HuH-7.5 (cell line): Measurements from ENCODE around the gene ANKHD1.
A peak's percentile ranks its signal among the peaks of the same experiment; 100 is the strongest.
"Not testable (repeated sequence)": the region's sequence is repeated elsewhere in the genome, so short reads cannot be mapped to it uniquely, and the experiment has no call there.

Experiments
- DNase-seq: peaks from one replicate; pipeline ENCODE4 v3.0.0; 2011; ENCODE audit warnings: low spot score

The ANKHD1 gene

DNA sequence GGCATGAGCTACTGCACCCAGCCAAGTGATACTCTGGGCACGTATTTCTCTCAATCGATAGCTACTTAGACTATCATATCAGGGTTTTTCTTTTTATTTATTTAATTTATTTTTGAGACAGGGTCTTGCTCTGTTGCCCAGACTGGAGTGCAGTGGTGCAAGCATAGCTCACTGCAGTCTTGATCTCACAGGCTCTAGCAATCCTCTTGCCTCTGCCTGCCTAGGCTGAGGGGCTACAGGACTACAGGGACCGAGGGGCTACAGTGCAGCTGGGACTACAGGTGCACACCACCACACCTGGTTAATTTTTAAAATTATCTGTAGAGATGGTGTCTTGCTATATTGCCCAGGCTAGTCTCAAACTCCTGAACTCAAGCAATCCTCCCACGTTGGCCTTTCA is 20.3 kb upstream of the ANKHD1 start:
- DNase-seq: no peak

DNA sequence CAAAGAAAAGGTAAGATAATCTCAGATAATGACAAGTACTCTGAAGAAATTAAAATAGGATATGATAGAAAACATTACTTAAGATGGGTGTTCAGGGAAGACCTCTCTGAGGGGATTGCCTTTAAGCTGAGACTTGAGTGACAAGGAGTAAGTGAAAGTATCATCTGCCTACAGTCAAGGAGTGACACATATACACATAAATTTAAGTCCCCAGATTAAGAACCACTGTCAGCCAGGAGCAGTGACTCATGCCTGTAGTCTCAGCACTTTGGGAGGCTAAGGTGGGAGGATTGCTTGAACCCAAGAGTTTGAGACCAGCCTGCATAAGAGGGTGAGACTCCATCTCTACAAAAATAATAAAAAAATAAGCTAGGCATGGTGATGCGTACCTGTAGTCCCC is 19.7 kb upstream of the ANKHD1 start:
- no peak for DNase-seq

DNA sequence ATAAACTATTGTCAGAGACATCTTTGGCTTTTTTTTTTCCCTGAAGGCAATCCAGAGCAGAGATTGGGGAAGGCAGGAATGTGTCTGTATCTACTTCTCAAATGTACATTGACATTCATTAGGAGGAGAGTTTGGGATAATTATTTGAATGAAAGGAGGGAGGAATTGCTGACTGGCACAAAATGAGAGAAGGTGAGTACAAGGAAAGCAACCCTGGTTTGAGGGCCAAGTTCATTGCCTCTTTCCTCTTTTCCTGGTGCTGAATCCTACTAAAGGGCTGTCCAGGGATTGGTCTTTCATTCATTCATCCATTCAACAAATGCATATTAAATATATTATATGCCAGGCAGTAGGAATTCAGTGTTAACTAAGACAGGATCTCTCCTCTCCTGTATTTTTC is 18.8 kb upstream of the ANKHD1 start:
- DNase-seq: no peak

DNA sequence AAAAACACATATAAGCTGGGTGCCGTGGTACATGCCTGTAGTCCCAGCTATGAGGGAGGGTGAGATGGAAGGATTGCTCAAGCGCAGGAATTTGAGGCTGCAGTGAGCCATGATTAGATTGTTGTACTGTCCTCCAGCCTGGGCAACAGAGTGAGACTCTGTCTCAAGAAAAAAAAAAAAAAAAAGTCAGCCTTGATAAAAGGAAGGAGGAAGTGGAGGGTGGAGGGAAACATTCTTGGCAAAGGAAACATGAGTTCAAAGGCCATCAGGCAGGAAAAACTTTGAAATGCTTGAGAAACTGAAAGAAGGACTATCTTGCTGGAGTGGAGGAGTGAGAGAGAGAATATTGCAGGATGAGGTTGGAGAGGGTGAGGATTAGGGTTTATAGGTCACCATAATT is 18.3 kb upstream of the ANKHD1 start:
- DNase-seq: no peak

DNA sequence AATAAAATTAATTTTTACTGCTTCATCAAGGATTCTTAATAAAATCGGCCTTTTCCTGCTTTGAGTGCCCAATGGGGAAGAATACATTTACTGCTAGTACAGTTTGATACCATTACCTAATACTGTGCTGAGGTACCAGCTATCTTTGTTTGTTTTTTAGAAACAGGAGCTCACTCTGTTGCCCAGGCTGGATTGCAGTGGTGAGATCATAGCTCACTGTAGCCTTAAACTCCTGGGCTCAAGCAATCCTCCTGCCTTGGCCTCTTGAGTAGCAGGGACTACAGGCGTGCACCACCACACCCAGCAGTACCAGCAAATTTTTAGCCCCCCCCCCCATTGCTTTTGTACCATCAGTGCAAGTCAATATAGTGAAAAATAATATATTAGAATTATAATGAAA is 13.6 kb upstream of the ANKHD1 start:
- no peak for DNase-seq

DNA sequence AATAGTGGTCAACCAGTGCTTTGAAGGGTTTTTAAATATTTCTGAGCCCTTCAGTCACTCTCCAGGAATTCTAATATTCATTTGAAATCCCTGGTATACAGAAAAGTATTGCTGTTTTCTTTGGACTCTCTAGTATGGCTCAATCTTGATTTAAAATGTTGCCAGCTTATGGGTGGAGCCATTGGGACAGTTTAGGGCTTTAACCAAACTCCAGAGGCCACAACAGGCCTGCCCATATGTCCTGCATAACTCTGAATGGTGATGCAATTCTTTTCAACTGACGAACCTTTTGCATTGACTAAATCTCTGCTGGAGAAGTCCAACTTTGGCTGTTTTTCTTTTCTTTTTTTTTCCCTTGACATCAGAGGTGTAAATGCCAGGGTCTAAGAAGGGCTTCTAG is 10.3 kb upstream of the ANKHD1 start:
- DNase-seq: no peak

DNA sequence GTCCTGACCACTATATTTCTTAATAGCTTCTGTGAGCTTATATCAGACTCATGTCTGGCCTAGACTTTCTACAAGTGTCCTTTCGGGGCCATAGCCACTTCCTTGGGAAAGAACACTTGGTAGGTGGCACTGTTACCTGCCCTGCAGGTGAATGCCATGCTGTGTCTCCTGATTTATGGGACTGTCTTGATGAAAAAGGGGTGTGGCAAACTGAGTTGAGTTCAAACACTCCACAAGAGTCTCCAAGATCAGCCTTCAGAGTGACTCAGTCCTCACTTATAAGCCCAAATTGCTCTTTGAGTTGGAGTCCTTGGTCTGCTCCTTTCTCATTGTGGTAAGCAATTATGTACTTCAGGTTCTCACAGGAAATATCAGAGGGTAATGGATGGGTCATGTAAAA is 9.9 kb upstream of the ANKHD1 start:
- no peak for DNase-seq

DNA sequence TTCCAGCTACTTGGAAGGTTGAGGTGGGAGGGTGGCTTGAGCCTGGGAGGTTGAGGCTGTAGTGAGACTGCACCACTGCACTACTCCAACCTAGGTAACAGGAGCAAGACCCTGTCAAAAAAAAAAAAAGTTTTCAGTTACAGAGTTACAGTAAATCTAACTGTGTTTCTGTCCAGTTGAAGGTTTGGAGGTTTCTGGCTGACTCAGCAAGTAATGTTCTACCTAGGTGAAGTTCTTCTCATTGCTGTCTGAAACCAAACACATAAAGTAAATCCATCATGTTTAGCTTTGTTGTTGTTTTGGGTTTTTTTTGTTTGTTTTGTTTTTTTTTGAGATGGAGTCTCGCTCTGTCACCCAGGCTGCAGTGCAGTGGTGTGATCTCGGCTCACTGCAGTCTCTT is 7.9 kb upstream of the ANKHD1 start:
- no peak for DNase-seq

DNA sequence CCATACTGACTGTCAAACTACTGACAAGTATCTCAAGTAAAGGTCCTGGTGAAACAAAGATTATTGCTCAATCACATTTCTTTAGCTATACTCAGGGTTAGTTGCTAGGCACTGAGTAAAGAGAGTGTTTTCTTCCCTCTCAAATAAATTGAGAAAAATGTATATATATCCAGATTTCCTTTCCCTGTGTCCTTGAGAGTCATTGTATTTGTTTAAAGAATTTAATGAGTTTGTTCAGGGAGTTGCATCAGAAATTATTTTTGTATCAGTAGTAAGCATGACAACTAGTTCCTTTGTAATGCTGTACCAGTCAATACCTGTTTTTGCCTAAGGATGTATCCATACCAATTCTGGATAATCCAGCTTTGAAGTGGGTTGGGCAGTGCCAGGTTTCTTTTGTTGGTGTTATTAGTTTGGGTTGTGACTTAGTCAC is 3.2 kb upstream of the ANKHD1 start:
- no peak for DNase-seq

DNA sequence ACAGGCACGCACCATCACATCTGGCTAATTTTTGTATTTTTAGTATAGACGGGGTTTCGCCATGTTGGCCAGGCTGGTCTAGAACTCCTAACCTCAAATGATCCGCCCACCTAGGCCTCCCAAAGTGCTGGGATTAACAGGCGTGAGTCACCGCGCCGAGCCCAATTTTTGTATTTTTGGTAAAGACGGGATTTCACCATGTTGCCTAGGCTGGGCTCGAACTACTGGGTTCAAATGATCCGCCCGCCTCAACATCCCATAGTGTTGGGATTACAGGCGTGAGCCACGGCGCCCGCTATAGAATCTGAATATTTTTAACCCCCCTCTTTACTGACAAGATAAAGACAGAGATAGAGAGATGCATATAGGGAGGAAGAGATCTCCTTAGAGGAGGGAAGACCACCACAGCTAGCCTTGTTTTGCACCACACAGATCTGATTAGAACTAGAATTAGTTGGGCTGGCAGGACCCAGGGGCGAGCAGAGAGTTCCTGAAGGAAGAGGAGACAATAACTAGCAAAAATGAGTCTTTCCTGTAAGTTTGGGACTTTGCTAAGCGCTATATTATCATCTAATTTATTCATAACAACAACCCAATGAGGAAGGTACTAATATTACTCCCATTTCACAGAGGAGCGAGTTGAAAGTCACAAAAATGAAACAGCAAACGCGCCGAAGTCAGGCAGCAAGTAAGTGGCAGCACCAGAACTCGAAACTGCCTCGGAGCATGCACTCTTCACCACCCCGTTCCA is 1.5 kb upstream of the ANKHD1 start:
- DNase-seq: no peak

DNA sequence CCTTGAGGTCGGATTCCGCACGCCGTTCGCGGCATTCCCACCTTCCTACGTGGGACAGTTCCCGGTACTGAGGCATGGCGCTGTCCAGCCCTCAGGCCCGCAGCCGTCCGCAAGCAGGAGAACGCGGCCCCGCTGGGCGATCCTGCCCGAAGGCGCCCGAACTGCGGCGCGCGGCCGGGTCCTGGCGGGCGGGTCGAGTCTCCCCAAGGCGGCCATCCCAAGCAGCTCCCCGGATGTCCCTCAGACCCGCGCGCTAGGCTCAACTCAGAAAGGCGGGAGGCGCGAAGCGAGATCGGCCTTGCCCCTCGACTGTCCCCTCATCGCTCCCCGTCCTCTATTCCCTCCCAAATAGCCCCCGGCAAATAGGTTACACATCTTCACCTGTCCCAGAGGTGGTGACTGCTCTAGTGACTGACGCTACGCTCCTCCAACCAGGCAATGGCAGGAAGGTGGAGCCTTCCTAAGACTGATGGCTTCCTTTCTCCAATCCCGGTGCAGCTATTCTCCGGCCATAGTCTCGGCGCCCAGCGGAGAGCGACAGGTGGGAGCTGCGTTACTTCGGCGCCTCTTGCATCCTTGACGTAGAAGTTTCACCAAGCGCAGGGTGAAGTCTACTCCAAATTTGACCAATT is 787 bp upstream of the ANKHD1 start:
- DNase-seq: peak; percentile 85

DNA sequence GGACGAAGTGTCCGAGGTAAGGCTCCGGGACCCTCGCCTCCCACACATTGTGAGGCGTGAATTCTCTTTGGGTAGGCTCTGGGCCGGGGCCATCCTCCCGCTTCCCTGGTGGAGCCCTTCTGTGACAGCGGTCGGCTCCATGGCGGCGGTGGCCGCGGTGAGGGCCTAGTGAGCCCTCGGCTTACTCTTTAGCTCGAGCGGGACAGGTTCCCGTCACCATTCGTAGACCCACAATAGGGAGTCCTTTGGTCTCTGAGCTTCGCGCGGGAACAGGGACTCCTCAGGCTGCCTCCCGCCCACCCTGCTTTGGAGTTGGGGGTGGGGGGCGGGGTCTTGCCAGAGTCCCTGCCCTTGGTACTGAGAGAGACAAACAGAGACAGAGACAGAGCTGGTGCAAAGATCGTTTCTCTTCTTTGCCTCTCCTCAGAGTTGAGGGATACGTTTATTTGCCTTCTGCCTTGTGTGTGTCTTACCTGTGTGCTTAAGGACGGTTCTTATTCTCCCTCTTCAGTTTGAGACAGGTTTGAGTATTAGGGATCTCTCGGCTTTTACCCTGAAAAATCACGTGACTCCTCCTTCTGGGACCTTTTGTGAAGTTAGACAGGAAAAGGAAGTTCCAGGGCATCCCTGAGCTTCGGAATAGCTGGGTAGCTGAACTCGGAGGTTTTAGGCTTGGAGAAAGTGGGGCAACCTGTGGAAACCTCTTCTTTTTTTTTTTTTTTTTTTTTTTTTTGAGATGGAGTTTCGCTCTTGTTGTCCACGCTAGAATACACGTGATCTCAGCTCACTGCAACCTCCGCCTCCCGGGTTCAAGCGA is 833 bp downstream of the ANKHD1 start:
- no peak for DNase-seq

DNA sequence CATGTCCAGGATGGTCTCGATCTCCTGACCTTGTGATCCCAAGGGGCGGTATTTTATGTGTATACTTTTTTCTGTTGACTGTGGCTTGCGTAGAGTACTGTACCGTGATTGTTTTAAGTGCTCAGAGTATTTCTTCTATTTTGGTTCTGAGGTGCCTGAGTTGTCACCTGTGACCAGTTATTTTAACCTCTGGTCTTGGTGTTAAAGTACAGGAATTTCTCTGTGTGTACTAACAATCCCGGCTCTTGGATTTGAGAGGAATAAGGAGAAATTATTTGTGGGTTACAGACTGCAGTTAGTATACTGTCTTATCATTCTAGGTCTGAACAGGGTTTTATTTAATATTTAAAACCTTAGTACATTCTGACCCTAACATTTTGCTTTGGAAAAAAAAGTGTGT is 2.0 kb downstream of the ANKHD1 start:
- DNase-seq: no peak

DNA sequence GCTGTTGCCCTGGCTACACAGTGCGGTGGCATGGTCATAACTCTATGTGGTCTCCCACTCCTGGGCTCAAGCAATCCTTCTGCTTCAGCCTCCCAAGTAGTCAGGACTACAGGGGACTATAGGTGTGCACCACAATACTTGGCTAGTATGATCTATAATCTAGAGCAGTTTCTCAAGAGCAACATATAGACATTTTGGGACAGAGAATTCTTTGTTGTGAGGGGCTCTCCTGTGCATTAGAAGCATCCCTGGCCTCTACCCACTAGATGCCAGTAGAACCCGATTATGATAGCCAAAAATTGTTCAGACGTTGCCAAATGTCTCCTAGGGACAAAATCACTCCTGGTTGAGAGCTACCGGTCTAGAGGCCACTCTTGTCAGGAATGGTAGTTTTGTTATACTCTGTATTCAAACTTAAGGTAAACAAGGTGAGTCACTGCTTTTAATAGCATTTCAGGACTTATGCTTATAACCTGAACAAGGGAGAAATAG is 7.2 kb downstream of the ANKHD1 start:
- DNase-seq: no peak

DNA sequence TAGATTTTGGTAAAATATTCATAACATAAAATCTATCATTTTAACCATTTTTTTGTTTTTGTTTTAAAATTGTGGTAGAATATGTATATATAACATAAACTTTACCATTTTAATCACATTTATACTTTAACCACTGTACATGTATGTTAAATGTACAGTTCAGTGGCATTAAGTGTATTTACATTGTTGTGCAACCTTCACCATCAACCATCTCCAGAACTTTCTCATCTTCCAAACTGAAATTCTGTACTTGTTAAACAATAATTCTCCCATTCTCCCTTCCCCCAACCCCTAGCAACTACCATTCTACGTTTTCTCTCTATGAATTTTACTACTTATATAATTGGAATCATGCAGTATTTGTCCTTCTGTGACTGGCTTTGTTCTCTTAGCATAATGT is 11.6 kb downstream of the ANKHD1 start:
- no peak for DNase-seq

DNA sequence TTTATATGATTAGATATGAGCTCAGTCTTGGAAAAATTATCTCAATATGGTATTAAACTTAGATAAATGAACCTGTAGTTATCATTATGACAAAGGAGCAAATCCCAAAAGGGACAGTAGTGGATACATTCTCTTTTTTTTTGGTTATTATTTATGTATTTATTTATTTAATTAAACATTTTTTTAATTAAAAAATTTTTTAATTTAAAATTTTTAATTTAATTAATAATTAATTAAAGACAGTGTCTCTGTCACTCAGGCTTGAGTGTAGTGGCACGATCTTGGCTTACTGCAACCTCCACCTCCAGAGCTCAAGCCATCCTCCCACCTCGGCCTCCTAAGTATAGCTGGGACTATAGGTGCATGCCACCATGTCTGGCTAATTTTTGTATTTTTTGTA is 15.6 kb downstream of the ANKHD1 start:
- DNase-seq: no peak

DNA sequence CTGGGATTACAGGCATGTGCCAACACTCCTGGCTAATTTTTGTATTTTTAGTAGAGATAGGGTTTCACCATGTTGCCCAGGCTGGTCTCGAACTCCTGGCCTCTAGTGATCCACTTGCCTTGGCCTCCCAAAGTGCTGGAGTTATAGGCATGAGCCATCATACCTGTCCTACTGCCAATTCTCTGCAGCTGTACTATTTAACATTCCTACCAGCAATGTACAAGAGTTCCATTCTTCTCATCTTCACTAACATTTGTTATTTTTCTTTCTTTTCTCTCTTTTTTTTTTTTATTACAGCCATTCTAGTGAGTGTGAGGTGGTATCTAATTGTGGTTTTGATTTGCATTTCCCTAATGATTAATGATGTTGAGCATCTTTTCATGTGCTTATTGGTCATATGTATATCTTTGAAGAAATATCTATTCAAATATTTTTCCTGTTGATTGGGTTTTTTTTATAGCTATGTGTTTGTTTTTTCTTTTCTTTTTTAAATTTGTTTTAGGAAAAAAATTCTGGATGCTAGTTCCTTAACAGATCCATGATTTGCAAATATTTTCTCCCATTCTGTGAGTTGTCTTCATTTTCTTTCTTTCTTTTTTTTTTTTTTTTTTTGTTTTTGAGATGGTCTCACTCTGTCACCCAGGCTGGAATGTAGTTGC is 17.4 kb downstream of the ANKHD1 start:
- no peak for DNase-seq

DNA sequence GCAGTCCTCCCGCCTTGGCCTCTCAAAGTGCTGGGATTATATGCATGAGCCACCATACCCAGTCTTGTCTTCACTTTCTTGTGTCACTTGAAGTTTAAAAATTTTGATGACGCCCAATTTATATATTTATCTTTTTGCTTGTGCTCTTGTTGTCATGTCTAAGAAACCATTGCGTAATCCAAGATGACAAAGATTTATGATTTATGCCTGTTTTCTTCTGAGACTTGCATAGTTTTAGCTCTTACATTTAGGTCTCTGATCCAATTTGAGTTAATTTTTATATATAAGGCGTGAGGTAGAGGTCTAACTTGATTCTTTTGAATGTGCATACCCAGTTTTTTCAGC is 18.6 kb downstream of the ANKHD1 start:
- no peak for DNase-seq

DNA sequence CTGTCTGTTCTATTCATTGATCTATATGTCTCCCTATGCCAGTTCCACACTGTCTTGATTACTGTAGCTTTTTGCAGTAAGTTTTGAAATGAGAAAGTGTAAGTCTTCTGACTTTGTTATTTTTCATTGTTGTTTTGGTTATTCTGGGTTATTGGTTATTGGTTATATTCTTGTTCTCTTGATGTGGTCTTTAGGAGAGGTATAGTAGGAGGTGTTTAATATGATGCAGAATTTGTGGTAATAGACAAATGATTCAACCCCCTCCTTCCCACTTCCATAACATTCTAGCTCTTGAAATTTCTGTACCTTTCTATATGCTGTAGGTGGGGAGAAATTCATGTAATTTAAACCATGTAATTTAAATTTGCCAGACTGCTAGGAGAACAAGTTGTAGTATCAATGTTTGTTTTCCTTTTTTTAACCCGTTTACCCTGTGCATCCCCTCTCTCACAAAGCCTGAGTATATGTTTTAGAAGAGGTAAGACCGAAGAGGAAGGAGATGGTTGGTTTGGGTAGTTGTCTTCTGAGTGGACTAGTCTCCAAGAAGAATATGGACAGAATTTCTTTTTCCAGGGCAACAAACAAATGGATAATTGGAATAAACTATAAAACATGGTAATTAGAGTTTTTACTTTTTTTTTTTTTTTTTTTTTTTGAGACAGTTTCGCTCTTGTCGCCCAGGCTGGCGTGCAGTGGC is 19.2 kb downstream of the ANKHD1 start:
- no peak for DNase-seq

DNA sequence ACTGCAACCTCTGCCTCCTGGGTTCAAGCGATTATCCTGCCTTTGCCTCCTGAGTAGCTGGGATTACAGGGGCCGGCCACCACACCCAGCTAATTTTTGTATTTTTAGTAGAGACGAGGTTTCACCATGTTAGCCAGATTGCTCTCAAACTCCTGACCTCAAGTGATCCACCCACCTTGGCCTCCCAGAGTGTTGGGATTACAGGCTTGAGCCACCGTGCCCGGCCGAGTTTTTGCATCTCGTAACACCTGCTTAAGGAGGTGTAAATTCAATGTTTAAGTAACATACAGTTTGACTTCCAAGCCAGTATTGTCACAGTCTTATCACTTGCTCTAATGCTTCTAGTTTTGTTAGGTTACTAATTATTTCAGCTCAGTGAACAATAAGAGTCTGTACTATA is 19.7 kb downstream of the ANKHD1 start:
- DNase-seq: not testable (repeated sequence)

DNA sequence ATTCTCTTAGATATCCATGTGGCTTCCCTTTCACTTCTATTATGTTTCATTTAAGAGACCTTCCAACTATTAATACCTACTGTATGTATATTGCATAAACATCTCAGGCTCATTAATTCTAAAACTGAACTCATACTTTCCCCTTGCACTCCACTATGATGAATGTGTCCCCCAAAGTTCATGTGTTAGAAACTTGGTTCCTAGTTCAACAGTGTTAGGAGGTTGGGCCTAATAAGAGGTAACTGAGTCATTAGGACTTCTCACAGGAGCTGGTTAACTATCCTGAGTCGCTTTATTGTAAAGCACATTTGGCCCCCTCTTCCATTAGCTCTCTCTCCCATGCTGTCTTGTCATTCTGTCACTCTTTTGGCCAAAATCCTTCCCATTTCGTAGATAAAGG is 22.0 kb downstream of the ANKHD1 start:
- DNase-seq: no peak

DNA sequence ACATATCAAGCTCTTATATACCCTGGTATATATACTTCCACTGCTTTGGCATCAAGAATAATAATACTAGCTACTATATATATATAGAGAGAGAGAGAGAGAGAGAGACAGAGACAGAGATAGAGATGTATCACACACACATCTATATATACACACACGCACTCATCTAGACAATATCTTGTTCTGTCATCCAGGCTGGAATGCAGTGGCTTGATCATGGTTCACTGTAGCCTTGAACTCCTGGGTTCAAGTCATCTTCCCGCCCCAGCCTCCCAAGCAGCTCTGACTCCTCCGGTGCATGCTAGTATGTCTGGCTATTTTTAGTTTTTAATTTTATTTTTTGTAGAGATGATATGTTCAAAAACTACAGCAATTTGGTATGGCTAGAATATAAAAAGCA is 22.5 kb downstream of the ANKHD1 start:
- DNase-seq: no peak
